GM23248 (cell line): ENCODE data around the gene ANGPTL2.

Source experiments
- EZH2 ChIP-seq: fragments of 200-600 bp; sonication (generic); IDR thresholded peaks from 2 replicates; pipeline ENCODE4 v1.6.1; 2018; ENCODE audit warnings: antibody characterized with exemption, mild to moderate bottlenecking; ENCODE audit not compliant: insufficient read depth, poor library complexity, severe bottlenecking
- EZH2phosphoT487 ChIP-seq: fragments of 200-600 bp; sonication (generic); IDR thresholded peaks from 2 replicates; pipeline ENCODE4 v1.6.1; 2018; ENCODE audit warnings: antibody characterized with exemption, moderate library complexity, mild to moderate bottlenecking, low read depth; ENCODE audit not compliant: insufficient read depth

GRCh38 chr9:127095411-127095810 lies 27.0 kb downstream of the ANGPTL2 start:
- TF ChIP-seq EZH2 = no peak
- no peak for TF ChIP-seq EZH2phosphoT487
